NB4 (cell line): ENCODE results near the gene SEMA3G.
A peak's percentile ranks its signal among the peaks of the same experiment; 100 is the strongest.

ENCODE experiments used
- DNase-seq: peaks from one replicate; pipeline ENCODE4 v3.0.0; 2010; ENCODE audit warnings: low read depth
- H3K4me3 ChIP-seq: one replicate; pipeline ENCODE4 v1.5.1; 2011; ENCODE audit warnings: mild to moderate bottlenecking, low read depth, low read length, moderate library complexity
- CTCF ChIP-seq: IDR thresholded peaks from one replicate; pipeline ENCODE4 v1.5.1; 2012; ENCODE audit warnings: low read depth, low read length
- MAX ChIP-seq: IDR thresholded peaks from 2 replicates; pipeline ENCODE4 v1.6.1; 2011; ENCODE audit warnings: low read depth, low read length
- MYC ChIP-seq: IDR thresholded peaks from 2 replicates; pipeline ENCODE4 v1.6.1; 2011; ENCODE audit warnings: low read depth, low read length
- POLR2A ChIP-seq: IDR thresholded peaks from 2 replicates; pipeline ENCODE4 v1.6.1; 2011; ENCODE audit warnings: mild to moderate bottlenecking; ENCODE audit not compliant: insufficient read length; ENCODE audit errors: extremely low read depth

Gene SEMA3G

DNA sequence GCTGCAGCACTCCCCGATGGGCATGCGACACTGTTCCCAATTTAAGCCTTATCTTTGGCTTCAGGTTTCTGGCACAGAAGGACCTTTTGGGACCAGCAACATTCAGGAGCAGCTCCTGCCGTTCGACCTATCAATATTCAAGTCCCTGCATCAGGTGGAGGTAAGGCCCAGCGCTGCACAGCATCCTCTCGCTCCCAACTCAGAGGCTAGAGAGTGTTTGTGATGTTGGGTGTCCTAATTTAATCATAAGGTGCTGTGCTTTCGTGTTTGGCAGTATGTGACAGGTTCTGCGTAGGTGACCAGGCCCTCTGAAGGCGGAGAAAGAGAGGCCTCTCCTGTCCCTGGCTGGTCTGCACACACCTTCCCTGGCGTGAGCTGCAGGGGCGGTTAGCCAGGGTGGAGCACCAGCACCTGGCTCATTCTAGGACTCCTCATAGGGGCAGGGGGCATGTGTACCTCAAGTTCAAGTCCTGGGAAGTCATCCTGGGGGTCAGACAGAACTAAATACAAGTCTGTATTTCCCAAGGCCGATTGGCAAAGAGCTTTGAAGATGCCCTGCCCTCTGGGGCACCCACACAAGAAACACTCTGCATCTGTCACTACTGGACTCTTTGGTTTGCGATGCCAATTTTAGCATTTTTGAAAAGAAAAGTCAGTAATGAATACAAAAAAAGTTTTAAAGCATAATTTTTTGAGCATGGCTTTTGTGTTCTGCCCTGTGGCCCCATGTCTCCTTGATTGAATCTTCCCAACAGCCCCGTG is 27.5 kb upstream of the SEMA3G start:
- no peak overlapping the region for H3K4me3 ChIP-seq
- TF ChIP-seq POLR2A (no peak), MAX (no peak), MYC (no peak), CTCF (no peak)
- no peak for DNase-seq

GRCh38 chr3:52471371-52472238 is 26.7 kb upstream of the SEMA3G start:
- TF ChIP-seq CTCF (peak; percentile 81), MAX (no peak)
- peak; percentile 80 for DNase-seq
- H3K4me3 ChIP-seq = no peak overlapping the region

DNA sequence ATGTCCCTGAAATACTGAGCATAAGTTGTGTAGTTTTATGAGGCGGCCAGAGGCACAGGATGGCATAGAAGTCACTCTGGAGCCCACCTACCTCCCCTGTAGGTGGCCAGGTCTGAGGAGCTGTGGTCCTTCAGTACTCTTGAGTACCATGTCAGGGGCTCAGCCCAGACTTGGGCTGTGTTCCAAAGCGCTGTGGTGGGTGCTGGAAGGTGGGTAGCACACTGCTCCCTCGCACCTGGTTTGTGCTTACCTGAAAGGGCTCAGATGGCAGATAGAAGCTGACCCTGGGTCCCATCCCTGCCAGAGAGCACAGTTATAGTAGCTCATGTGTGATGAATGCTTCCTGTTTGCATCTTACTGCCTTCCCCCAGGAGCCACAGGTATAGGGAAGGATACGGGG is 26.0 kb upstream of the SEMA3G start:
- no peak overlapping the region for H3K4me3 ChIP-seq
- DNase-seq = no peak
- TF ChIP-seq CTCF (no peak), MYC (no peak), POLR2A (no peak), MAX (no peak)

GRCh38 chr3:52469001-52469400 is 24.1 kb upstream of the SEMA3G start:
- TF ChIP-seq MYC (no peak), POLR2A (no peak), CTCF (no peak), MAX (no peak)
- no peak for DNase-seq
- no peak overlapping the region for H3K4me3 ChIP-seq

GRCh38 chr3:52468336-52468735 is 23.4 kb upstream of the SEMA3G start:
- TF ChIP-seq POLR2A = no peak
- no peak overlapping the region for H3K4me3 ChIP-seq
- DNase-seq = peak; percentile 59

GRCh38 chr3:52463416-52463815 is 18.5 kb upstream of the SEMA3G start:
- TF ChIP-seq MYC = no peak
- no peak for TF ChIP-seq CTCF
- no peak for TF ChIP-seq POLR2A
- no peak for TF ChIP-seq MAX
- DNase-seq = no peak
- no peak overlapping the region for H3K4me3 ChIP-seq
